NCI-H446 treated with DMSO at 0.1 percent for 48 hours (cell line): ENCODE results near the gene OCSTAMP.

Experiments used
- DNase-seq: peaks from one replicate; lab custom pipeline; 2025; lab: John Stamatoyannopoulos, UW

OCSTAMP gene

GRCh38 chr20:46553926-46554325 lies 3.5 kb upstream of the OCSTAMP start:
- no peak for DNase-seq

GRCh38 chr20:46552460-46553420 lies 2.3 kb upstream of the OCSTAMP start:
- DNase-seq: no peak

- DNase-seq: no peak
Observed at GRCh38 chr20:46551522-46552381, 1.3 kb upstream of the OCSTAMP start.

- no peak for DNase-seq
Observed at GRCh38 chr20:46549188-46549972, 1.1 kb downstream of the OCSTAMP start.

GRCh38 chr20:46548688-46549087 lies 1.8 kb downstream of the OCSTAMP start:
- no peak for DNase-seq

GRCh38 chr20:46547995-46548394 lies 2.5 kb downstream of the OCSTAMP start:
- DNase-seq: no peak

GRCh38 chr20:46546936-46547335 lies 3.5 kb downstream of the OCSTAMP start:
- no peak for DNase-seq

- DNase-seq: no peak
Observed at GRCh38 chr20:46546298-46546697, 4.2 kb downstream of the OCSTAMP start.

- DNase-seq: no peak
Observed at GRCh38 chr20:46545827-46546138, 4.7 kb downstream of the OCSTAMP start.

- no peak for DNase-seq
Observed at GRCh38 chr20:46545077-46545826, 5.2 kb downstream of the OCSTAMP start.

- no peak for DNase-seq
Observed at GRCh38 chr20:46544576-46544975, 5.9 kb downstream of the OCSTAMP start.

- DNase-seq: no peak
Observed at GRCh38 chr20:46543959-46544358, 6.5 kb downstream of the OCSTAMP start.

- DNase-seq: no peak
Observed at GRCh38 chr20:46543033-46543432, 7.4 kb downstream of the OCSTAMP start.

GRCh38 chr20:46541229-46541935 lies 9.1 kb downstream of the OCSTAMP start:
- no peak for DNase-seq

GRCh38 chr20:46539113-46539512 lies 11.3 kb downstream of the OCSTAMP start:
- DNase-seq: no peak

- DNase-seq: no peak
Observed at GRCh38 chr20:46530640-46531039, 19.8 kb downstream of the OCSTAMP start.

- DNase-seq: no peak
Observed at GRCh38 chr20:46523696-46524328, 26.6 kb downstream of the OCSTAMP start.

GRCh38 chr20:46523108-46523507 lies 27.3 kb downstream of the OCSTAMP start:
- no peak for DNase-seq

GRCh38 chr20:46520976-46521579 lies 29.4 kb downstream of the OCSTAMP start:
- peak; percentile 8 for DNase-seq

GRCh38 chr20:46520540-46520939 lies 29.9 kb downstream of the OCSTAMP start:
- DNase-seq: no peak
